Suprapubic skin (tissue), 4 donors: ENCODE measurements around the gene CACNA1G.

Source experiments
- CTCF ChIP-seq, 2 donors: fragments of 200-600 bp in 1 of 2; fragments of 450-650 bp in 1 of 2; sonication (generic) in 1 of 2; IDR thresholded peaks; one replicate each; pipeline ENCODE4 v1.5.1; 2016 to 2019; ENCODE audit warnings: antibody characterized with exemption in 2 of 2, mild to moderate bottlenecking in 1 of 2, moderate library complexity in 1 of 2
- EP300 ChIP-seq: sonication (generic); formaldehyde crosslinking; IDR thresholded peaks from one replicate; pipeline ENCODE4 v1.6.1; 2017; ENCODE audit warnings: antibody characterized with exemption
- POLR2A ChIP-seq, 2 donors: fragments of 450-650 bp; IDR thresholded peaks; one replicate each; pipeline ENCODE4 v1.6.1; 2017; ENCODE audit warnings: antibody characterized with exemption in 2 of 2, mild to moderate bottlenecking in 2 of 2, moderate library complexity in 2 of 2
- POLR2AphosphoS5 ChIP-seq, 3 donors: sonication (generic); formaldehyde crosslinking; IDR thresholded peaks; one replicate each; pipeline ENCODE4 v1.6.1; 2017; ENCODE audit warnings: antibody characterized with exemption in 3 of 3

- TF ChIP-seq CTCF (IDR thresholded peaks at IDR 0.05) (no peak), POLR2A (IDR thresholded peaks at IDR 0.05) (no peak), EP300 (no peak), POLR2AphosphoS5 (IDR thresholded peaks at IDR 0.05) (no peak)
Observed at GRCh38 chr17:50521514-50521913, 39.0 kb upstream of the CACNA1G start.
